GM10266 (cell line): ENCODE results near the gene NHSL1.

Experiments
- DNase-seq: peaks from one replicate; pipeline ENCODE4 v3.0.0; 2012; ENCODE audit errors: extremely low spot score
- TF ChIP-seq, protein P1 (sequence below): IDR thresholded peaks from 2 replicates; pipeline ENCODE4 v1.5.1; 2012; ENCODE audit warnings: mild to moderate bottlenecking, low read depth; ENCODE audit not compliant: control insufficient read depth, insufficient read depth; ENCODE audit errors: missing control alignments

The NHSL1 gene

DNA sequence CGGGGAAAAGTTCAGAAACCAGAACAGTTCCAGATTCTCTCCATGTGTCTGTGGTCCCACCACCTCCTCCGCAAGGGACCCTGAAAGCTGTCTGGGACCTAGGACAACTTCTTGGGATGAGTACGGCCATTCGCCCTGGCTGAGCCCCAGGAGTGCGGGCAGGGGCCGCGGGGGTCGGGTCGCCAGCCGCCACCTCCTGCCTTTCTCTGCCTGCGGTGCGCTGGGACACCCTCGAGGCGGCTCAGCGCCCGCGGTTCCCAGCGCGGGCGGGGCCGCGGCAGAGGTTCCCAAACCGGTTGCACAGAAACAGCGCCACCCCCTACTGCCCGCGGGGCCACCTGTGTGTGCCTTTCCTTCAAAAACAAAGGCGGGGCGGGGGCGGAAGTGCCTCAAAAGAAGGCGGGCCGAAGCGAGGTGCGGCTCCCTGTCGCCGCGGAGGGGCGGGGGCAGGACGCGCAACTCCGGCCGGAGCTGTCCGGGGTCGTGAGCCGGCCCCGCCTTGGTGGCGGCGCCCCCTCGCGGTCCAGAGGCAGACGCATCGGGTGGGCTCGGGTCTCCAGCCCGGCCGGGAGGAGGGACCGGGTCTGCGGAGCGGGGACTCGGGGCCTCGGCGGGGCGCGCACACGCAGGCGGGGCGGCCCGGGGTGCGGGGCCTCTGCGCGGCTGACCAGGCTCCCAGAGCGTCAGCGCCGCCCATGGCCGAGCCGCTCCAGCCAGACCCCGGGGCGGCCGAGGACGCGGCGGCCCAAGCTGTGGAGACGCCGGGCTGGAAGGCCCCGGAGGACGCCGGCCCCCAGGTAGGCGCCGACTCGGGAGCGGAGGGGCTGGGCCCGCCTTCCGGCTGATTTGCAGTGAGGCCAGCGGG lies 95.3 kb downstream of the NHSL1 start, which contains the start of gene HEBP2:
TSS of gene HEBP2 (plus strand) at position 423 of the 865 bp plus-strand sequence. CDS start at position 696, 273 bp downstream.
- DNase-seq, result peak; percentile 96
- TF ChIP-seq, protein P1, sequence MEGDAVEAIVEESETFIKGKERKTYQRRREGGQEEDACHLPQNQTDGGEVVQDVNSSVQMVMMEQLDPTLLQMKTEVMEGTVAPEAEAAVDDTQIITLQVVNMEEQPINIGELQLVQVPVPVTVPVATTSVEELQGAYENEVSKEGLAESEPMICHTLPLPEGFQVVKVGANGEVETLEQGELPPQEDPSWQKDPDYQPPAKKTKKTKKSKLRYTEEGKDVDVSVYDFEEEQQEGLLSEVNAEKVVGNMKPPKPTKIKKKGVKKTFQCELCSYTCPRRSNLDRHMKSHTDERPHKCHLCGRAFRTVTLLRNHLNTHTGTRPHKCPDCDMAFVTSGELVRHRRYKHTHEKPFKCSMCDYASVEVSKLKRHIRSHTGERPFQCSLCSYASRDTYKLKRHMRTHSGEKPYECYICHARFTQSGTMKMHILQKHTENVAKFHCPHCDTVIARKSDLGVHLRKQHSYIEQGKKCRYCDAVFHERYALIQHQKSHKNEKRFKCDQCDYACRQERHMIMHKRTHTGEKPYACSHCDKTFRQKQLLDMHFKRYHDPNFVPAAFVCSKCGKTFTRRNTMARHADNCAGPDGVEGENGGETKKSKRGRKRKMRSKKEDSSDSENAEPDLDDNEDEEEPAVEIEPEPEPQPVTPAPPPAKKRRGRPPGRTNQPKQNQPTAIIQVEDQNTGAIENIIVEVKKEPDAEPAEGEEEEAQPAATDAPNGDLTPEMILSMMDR, result peak; percentile 57

DNA sequence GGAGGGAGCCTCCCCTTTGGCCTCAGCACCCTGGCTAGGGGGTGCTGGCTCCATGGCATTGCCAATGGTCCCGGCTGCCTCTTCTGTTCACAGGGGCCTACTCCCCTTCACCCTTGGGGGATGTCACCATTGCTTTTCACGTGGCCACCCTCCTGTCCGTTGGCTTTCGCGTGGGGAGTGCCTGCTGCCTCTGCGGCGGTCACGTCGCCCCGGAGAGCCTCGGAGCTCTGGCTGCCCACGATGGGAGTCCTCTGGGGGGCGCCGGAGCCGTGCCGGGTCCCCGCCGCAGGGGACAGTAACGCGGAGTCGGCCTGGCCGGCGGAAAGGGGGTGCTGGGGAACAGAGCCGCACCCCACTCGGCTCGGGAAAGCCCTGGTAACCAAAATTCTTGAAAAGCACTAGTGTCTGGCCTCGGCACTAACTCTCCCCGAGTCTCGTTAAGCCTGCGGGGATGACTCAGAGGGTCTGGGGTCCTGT lies 95.9 kb downstream of the NHSL1 start:
- TF ChIP-seq, protein P1, result peak; percentile 55
- DNase-seq, result peak; percentile 62

- no peak for DNase-seq
- TF ChIP-seq, protein P1, result no peak
These were observed 96.5 kb downstream of the NHSL1 start for GRCh38 chr6:138402838-138403187.

DNA sequence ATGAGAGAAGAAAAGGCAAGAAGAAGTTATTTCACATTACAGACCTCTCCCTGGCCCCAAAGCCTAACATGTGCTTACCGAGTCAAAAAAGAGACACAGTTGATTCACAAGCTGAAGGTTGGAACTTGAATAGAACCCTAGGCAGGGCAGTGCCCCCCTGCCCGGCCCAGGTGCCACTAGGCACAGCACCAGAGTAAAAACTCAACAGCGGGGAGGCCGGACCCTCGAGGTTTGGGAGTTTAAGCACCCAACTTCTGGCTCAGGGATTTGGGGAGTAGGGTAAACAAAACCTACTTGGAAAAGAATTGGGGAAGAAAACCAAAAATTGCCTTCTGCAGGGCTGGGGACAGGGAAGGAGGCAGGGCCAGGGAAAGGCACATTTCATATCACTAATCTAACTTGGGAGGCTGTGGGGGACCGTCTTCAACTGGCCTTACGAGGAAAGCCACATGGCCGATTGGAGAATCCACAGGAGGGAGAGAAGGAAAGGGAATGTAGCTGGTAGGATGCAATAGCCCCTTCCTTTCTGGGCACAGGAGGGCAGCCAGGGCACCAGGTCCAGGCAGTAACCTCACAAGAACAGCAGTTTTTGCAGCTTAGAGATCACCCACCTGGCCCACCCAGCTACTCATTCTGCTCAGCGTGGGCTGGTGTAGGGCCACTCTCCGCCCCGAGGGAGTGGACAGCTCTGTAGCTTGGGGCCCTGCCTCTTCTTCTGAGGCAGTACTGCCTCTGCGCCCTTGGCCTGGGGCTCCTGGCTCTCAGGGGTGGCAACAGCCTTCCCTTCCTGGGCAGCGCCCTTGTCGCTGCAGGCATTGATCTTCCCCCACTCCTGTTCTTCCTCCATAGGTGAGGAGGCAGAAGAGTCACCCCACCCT lies 97.1 kb downstream of the NHSL1 start:
- DNase-seq, result no peak
- TF ChIP-seq, protein P1, result no peak

GRCh38 chr6:138400326-138400725 lies 99.0 kb downstream of the NHSL1 start:
- TF ChIP-seq, protein P1, result no peak
- no peak for DNase-seq

DNA sequence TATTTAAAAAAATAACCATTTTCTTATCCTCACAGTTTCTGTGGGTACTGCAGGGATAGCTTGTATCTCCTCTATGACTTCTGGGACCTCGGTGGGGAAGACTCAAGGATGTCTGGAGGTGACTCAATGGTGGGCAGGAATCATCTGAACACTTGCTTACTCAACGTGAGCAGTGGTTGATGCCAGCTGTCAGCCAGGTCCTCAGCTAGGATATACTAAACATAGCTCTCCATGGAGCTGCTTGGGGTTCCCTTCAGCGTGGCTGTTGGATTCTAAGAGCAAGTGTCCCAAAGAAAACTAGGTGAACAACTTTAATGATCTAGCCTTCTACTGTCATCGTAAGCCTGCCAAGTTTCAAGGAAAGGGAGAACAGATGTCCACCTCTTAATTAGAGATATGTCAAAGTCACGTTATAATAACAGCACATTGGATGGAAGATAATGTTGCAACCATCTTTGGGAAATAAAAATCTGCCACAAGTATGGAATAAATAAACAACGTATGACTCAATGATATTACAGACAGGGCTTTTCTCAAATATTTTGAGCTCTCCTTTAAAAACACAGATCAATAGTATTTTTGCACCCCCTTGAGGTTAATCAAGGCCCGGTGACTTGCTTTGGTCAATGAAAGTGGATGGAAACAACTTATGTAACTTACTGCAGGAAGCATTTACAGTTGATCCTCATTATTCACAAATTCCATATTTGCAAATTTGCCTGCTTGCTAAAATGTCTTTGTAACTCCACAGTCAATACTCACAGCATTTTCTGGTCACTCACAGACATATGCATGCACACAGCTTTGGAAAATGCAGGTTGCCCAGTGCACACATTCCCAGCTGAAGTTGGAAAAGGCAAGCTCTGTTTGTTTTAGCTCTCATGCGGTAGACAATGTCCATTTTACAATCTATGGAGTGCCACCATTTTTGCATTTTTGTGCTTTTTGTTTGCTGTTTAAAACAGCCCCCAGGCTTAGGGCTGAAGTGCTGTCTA lies 101.9 kb downstream of the NHSL1 start:
- no peak for DNase-seq
- TF ChIP-seq, protein P1, result no peak
